Neural progenitor cell (in vitro differentiated cells): ENCODE data around the gene MACROD1. TPM values are rescaled to one million over a fixed set of nuclear protein-coding genes. Genes with fewer than 3 reads are reported as not detected.

Experiments
- DNase-seq: peaks from one replicate; pipeline ENCODE4 v3.0.0-alpha.2; 2016; ENCODE audit warnings: low spot score
- H2AFZ ChIP-seq: fragments of 200-600 bp; sonication (generic); replicated peaks from 2 replicates; pipeline ENCODE4 v1.6.1; 2016; ENCODE audit warnings: antibody characterized with exemption
- H3F3A ChIP-seq: fragments of 200-600 bp; sonication (generic); 2 replicates; pipeline ENCODE4 v1.6.1; 2016; ENCODE audit warnings: antibody characterized with exemption, low read depth
- H3K27ac ChIP-seq: fragments of 200-600 bp; sonication (generic); 2 replicates; pipeline ENCODE4 v1.5.1; 2016; ENCODE audit warnings: mild to moderate bottlenecking
- H3K27me3 ChIP-seq: fragments of 200-600 bp; sonication (generic); 2 replicates; pipeline ENCODE4 v1.6.1; 2016; ENCODE audit warnings: mild to moderate bottlenecking, moderate library complexity
- H3K36me3 ChIP-seq: fragments of 200-600 bp; sonication (generic); 2 replicates; pipeline ENCODE4 v1.5.1; 2016
- H3K4me1 ChIP-seq: fragments of 200-600 bp; sonication (generic); 2 replicates; pipeline ENCODE4 v1.6.1; 2016; ENCODE audit warnings: mixed run types
- H3K4me2 ChIP-seq: fragments of 200-600 bp; sonication (generic); 2 replicates; pipeline ENCODE4 v1.6.1; 2016
- H3K4me3 ChIP-seq: fragments of 200-600 bp; sonication (generic); 2 replicates; pipeline ENCODE4 v1.5.1; 2016
- H3K79me2 ChIP-seq: fragments of 200-600 bp; sonication (generic); 2 replicates; pipeline ENCODE4 v1.6.1; 2016; ENCODE audit warnings: low read depth
- H3K9ac ChIP-seq: fragments of 200-600 bp; sonication (generic); 2 replicates; pipeline ENCODE4 v1.6.1; 2016
- H3K9me3 ChIP-seq: fragments of 200-600 bp; sonication (generic); 2 replicates; pipeline ENCODE4 v1.5.1; 2016; ENCODE audit warnings: low read depth
- H4K20me1 ChIP-seq: fragments of 200-600 bp; sonication (generic); 2 replicates; pipeline ENCODE4 v1.6.1; 2016; ENCODE audit warnings: low read depth
- H3K27ac Mint-ChIP-seq: 3 replicates; pipeline ENCODE4 v1.8.0; 2021; ENCODE audit warnings: mixed read lengths
- H3K27me3 Mint-ChIP-seq: 2 replicates; pipeline ENCODE4 v1.8.0; 2022; ENCODE audit warnings: low read depth, mild to moderate bottlenecking, inconsistent platforms, moderate library complexity, mixed read lengths; ENCODE audit not compliant: insufficient read depth
- H3K36me3 Mint-ChIP-seq: 3 replicates; pipeline ENCODE4 v1.8.0; 2021; ENCODE audit warnings: mixed read lengths
- H3K4me1 Mint-ChIP-seq: 3 replicates; pipeline ENCODE4 v1.8.0; 2021; ENCODE audit warnings: mixed read lengths
- H3K4me3 Mint-ChIP-seq: 3 replicates; pipeline ENCODE4 v1.8.0; 2021; ENCODE audit warnings: mild to moderate bottlenecking, moderate library complexity, mixed read lengths
- H3K9me3 Mint-ChIP-seq: 3 replicates; pipeline ENCODE4 v1.8.0; 2020; ENCODE audit warnings: mixed read lengths
- EZH2 ChIP-seq: fragments of 200-600 bp; sonication (generic); IDR thresholded peaks from 2 replicates; pipeline ENCODE4 v1.6.1; 2017; ENCODE audit warnings: antibody characterized with exemption, mild to moderate bottlenecking, moderate library complexity
- EZH2phosphoT487 ChIP-seq: fragments of 200-600 bp; sonication (generic); IDR thresholded peaks from 2 replicates; pipeline ENCODE4 v1.6.1; 2017; ENCODE audit warnings: antibody characterized with exemption
- total RNA-seq: library from RNA; depleted of rRNA; stranded (reverse); fragments of >200 nt; gene quantifications from 2 replicates; pipeline ENCODE4 v1.2.3, GENCODE V29; 2015; ENCODE audit warnings: low replicate concordance
- TF ChIP-seq, protein P1 (sequence below): fragments of 200-600 bp; sonication (generic); IDR thresholded peaks from 2 replicates; pipeline ENCODE4 v1.5.1; 2017; ENCODE audit warnings: antibody characterized with exemption, mild to moderate bottlenecking

MACROD1 gene
- total RNA-seq, 1 donor from 2014 or later = 11.9 TPM

DNA sequence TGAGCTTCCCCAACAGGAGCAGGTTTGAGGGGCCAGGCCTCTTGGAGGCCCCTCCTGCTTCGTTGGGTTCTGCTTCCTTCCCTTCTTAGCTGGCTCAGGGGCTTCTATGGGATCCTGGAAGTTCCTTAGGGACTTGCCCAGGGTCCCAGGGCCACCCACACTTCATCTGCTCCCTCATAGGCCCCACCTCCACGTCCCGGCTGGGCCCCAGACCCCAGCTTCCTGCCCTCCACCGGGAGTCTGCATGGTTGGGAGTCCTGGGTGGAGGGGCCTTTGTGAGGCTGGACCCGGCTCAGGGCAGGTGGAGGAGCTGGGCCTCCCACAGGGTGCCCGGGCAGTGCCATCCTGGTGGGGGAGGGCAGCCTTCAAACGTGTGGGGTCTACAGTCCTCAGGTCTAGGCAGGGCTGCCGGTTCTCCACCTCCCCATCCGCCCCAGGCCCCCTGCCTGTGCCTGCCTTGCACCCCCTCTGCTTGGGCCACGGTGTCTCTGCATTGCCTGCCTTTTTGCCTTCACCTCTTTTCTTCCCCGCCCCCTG, 168.0 kb downstream of the MACROD1 start:
- Mint-ChIP-seq H3K9me3 (no peaks in the 10 kb centered on the region), H3K4me3 (peak overlapping the region; percentile 73), H3K27me3 (peaks cover 6% of the 10 kb centered on the region), H3K36me3 (peaks cover 22% of the 10 kb centered on the region), H3K27ac (no peak overlapping the region), H3K4me1 (peaks cover 8% of the 10 kb centered on the region)
- no peak overlapping the region for H3K27ac ChIP-seq
- peaks cover 45% of the 10 kb centered on the region for H3F3A ChIP-seq
- DNase-seq = no peak
- no peaks in the 10 kb centered on the region for H3K36me3 ChIP-seq
- no peaks in the 10 kb centered on the region for H3K9me3 ChIP-seq
- peaks cover 83% of the 10 kb centered on the region for H4K20me1 ChIP-seq
- H3K4me3 ChIP-seq = no peak overlapping the region
- peak overlapping the region; percentile 93 for H3K4me2 ChIP-seq
- no peak overlapping the region for H3K9ac ChIP-seq
- no peak overlapping the region for H2AFZ ChIP-seq
- H3K4me1 ChIP-seq = peaks cover 23% of the 10 kb centered on the region
- no peak for TF ChIP-seq EZH2phosphoT487
- no peak for TF ChIP-seq EZH2
- TF ChIP-seq, protein P1, sequence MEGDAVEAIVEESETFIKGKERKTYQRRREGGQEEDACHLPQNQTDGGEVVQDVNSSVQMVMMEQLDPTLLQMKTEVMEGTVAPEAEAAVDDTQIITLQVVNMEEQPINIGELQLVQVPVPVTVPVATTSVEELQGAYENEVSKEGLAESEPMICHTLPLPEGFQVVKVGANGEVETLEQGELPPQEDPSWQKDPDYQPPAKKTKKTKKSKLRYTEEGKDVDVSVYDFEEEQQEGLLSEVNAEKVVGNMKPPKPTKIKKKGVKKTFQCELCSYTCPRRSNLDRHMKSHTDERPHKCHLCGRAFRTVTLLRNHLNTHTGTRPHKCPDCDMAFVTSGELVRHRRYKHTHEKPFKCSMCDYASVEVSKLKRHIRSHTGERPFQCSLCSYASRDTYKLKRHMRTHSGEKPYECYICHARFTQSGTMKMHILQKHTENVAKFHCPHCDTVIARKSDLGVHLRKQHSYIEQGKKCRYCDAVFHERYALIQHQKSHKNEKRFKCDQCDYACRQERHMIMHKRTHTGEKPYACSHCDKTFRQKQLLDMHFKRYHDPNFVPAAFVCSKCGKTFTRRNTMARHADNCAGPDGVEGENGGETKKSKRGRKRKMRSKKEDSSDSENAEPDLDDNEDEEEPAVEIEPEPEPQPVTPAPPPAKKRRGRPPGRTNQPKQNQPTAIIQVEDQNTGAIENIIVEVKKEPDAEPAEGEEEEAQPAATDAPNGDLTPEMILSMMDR = no peak
- H3K79me2 ChIP-seq = peaks cover 3% of the 10 kb centered on the region
- peaks cover 35% of the 10 kb centered on the region for H3K27me3 ChIP-seq

DNA sequence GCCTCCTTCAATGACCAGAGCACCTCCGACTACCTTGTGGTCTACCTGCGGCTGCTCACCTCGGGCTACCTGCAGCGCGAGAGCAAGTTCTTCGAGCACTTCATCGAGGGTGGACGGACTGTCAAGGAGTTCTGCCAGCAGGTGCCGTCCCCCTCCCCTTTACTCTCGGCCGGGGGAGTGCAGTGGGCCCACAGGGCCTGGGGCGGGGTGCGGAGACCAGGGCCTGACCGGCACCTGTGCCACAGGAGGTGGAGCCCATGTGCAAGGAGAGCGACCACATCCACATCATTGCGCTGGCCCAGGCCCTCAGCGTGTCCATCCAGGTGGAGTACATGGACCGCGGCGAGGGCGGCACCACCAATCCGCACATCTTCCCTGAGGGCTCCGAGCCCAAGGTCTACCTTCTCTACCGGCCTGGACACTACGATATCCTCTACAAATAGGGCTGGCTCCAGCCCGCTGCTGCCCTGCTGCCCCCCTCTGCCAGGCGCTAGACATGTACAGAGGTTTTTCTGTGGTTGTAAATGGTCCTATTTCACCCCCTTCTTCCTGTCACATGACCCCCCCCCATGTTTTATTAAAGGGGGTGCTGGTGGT, 168.7 kb downstream of the MACROD1 start:
- TF ChIP-seq EZH2 (no peak), EZH2phosphoT487 (no peak)
- TF ChIP-seq, protein P1 = no peak
- Mint-ChIP-seq H3K27ac (no peak overlapping the region), H3K4me3 (no peak overlapping the region), H3K4me1 (peaks cover 8% of the 10 kb centered on the region), H3K27me3 (peaks cover 8% of the 10 kb centered on the region), H3K36me3 (peaks cover 23% of the 10 kb centered on the region), H3K9me3 (no peaks in the 10 kb centered on the region)
- Histone ChIP-seq H3K36me3 (no peaks in the 10 kb centered on the region), H3K79me2 (peaks cover 7% of the 10 kb centered on the region), H3K4me3 (no peak overlapping the region), H2AFZ (no peak overlapping the region), H3K4me2 (no peak overlapping the region), H4K20me1 (peaks cover 88% of the 10 kb centered on the region), H3F3A (peaks cover 45% of the 10 kb centered on the region), H3K27me3 (peaks cover 35% of the 10 kb centered on the region), H3K9ac (no peak overlapping the region), H3K9me3 (no peaks in the 10 kb centered on the region), H3K4me1 (peaks cover 23% of the 10 kb centered on the region), H3K27ac (no peak overlapping the region)
- no peak for DNase-seq

DNA sequence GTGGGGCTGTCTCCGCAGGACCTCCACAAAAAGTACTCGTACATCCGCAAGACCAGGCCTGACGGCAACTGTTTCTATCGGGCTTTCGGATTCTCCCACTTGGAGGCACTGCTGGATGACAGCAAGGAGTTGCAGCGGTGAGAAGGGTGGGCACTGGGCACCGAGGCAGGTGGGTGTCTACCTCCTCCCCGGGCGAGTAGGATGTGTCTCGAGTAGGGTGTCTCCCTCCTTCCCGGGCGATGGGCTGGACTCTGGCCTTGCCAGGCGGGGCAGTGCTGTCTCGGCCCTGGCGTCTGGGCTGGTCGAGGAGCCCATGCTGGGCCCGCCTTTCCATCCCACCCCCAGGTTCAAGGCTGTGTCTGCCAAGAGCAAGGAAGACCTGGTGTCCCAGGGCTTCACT, 169.4 kb downstream of the MACROD1 start:
- Mint-ChIP-seq H3K27me3 (peaks cover 10% of the 10 kb centered on the region), H3K9me3 (no peaks in the 10 kb centered on the region), H3K4me3 (no peak overlapping the region), H3K4me1 (peaks cover 7% of the 10 kb centered on the region), H3K36me3 (peaks cover 27% of the 10 kb centered on the region), H3K27ac (no peak overlapping the region)
- H3K4me3 ChIP-seq = no peak overlapping the region
- H3K4me2 ChIP-seq = no peak overlapping the region
- peaks cover 14% of the 10 kb centered on the region for H3K79me2 ChIP-seq
- no peaks in the 10 kb centered on the region for H3K9me3 ChIP-seq
- DNase-seq = no peak
- H4K20me1 ChIP-seq = peaks cover 85% of the 10 kb centered on the region
- H3K27me3 ChIP-seq = peaks cover 28% of the 10 kb centered on the region
- H2AFZ ChIP-seq = no peak overlapping the region
- no peak overlapping the region for H3K9ac ChIP-seq
- H3F3A ChIP-seq = peaks cover 40% of the 10 kb centered on the region
- no peak overlapping the region for H3K27ac ChIP-seq
- TF ChIP-seq, protein P1 = no peak
- TF ChIP-seq EZH2phosphoT487 (no peak), EZH2 (no peak)
- H3K36me3 ChIP-seq = no peaks in the 10 kb centered on the region
- H3K4me1 ChIP-seq = peaks cover 23% of the 10 kb centered on the region
